COLO668 (cell line): ENCODE measurements around the gene DPYD.

Experiments
- DNase-seq: peaks from one replicate; lab custom pipeline; 2025; ENCODE audit not compliant: unreplicated experiment; lab: John Stamatoyannopoulos, UW

The DPYD gene

DNA sequence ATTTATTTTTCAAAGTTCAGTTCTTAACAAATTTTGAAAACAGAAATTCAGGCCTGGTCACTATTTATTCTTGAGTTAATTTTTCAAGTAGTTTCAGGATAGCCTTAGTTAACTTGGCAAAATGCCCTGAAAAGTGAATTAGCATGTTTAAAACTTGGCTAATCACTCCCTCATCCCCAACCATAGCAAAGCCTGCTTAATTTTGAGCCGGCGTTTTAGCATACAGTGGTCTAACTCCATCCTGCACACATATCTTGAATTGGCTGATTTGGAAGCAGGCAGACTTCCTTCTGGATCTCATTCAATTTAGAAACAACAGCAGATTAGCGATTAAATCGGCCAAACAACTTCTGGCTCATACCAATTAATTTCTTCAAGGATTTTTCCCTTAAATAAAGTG lies 760.0 kb downstream of the DPYD start:
- DNase-seq: no peak

DNA sequence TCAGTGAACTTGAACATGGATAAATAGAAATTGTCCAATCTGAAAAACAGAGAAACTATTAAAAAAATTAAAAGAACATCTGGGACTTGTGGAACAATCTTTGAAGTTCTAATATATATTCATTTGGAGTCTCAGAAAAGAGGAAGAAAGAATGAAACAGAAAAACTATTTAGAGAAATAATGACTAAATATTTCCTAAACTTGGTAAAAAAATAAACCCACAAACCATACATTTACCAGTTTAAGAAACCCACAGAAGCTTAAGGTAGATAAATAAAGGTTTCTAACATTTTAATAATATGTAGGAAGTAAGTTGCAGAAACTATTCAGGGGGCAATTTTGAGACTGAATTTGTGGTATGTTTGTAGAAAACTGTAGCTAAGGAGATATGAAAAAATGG lies 761.5 kb downstream of the DPYD start:
- DNase-seq: no peak

DNA sequence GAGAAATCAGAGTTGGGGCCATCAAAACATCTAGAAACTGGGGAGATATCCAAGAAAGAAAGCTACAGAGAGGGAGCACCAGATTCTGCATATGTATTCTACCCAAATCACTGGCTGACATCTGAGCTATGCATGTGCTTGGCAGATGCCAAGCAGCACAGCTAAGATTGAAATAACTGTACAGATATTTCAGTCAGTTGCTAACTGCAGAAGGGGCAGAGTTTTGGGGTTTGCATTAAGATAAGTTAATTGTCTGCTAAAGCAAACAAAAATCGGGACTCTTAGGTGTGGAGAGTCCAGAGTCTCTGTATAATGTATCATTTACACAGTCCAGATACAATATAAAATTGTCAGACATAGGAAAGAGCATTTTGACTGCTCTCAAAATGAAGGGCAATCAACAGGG lies 762.1 kb downstream of the DPYD start:
- no peak for DNase-seq

DNA sequence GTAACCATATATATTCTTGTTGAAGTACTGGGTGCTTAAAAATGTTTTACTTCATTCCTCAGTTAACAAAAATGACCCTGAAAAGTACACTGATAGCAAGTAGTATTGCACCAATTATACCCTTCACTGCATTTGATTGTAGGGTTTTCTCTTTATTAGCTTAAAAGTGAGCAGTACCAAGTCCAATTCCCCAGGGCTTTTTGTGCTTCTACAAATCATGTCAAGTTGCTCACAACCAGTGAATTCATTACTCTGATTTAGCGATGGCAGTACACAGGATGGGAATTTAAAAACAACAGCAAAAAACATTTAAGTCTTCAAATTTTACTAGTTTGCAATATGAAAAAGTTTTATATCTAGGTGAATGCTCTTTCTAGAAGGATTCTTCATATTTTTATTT lies 762.8 kb downstream of the DPYD start:
- no peak for DNase-seq

DNA sequence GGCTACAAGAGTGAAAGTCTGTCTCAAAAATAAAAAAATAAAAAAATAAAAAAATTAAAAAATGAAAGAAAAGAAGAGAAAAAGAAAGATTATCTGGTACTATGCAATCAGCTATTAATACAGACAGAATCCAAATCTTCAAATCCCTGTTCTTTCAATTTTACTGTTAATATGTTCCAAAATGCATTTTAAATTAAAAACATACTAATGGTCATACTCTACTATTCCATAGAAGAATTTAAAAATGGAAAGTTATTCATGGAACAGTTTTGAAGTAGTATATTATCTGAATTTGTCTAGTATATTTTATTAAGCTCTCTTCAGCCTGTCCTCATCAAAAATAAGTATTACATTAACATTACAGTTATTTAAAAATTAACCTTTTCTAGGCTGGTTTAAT lies 769.2 kb downstream of the DPYD start:
- no peak for DNase-seq

DNA sequence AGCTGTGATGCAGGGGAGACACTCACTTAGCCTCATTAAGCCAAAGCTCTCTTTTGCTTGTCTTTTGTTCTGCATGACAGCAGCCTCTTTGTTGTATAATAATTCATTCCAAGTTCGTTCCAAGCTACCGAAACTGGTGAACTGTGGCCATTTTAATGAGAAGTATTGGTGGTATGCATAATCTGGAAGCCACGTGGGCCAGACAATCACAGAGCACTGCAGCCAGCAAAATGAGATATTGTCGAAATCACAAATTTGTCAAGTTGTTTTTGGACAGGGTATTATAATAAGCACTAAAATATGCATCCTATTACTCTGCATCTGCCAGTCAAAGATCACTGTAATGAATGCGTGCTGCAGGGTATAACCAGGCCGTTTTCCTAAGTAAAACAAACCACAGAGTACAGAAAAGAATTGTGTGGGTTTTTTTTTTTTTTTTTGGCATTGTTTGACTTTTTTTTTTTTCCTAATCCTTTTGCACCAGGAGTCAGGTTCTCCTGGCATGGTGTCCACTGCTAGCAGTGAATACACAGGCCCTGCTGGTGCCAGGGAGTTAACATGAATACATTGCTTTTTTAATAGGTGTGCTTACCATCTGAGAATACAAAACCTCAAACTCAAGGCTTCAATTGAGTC lies 775.4 kb downstream of the DPYD start:
- DNase-seq: no peak

DNA sequence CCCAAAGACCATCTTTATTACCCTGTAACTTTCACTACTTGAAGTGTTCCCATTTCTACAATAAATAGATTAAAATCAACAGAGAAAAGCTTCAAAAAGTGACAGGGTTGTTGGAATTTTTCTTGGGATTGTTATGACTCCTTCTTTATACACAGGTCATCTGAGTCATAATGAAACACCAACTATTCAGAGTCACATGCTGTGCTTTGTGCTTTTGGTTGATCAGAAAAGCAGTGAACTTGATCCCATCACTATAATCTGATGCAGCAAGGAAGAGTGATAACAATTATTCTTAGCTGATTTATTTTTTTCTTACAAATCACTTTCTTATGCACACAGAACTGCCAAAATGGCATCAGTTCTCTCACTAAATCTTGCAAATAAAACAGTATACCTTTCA lies 776.3 kb downstream of the DPYD start:
- no peak for DNase-seq

DNA sequence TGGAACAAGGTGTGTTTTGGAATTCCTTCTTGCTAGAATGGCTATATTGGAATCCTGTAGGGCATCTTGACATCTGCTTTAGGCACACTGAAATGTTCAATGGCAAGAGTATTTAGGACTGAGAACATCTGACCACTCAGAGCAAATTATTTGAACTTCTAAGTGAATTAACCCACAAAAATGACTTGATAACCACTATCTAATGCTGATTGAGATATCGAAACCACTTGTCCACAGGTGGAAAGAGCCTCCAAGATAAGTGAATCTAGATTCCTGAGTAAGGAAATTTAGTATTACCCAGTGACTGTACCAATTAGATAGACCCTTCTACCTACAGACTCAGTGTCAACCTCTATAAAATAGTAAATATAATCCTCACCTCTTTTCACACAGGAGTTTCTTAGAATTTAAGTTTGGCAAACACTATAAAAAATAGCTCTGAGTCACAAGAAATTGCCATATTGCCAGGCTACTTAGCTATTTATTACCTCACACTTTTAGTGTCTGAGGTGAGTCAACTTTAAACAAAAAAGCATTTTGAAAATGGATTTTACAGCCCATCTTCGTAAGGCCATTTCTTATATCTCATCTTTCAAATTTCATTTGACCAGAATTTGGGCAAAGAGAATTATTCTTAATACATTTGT lies 777.5 kb downstream of the DPYD start:
- no peak for DNase-seq

DNA sequence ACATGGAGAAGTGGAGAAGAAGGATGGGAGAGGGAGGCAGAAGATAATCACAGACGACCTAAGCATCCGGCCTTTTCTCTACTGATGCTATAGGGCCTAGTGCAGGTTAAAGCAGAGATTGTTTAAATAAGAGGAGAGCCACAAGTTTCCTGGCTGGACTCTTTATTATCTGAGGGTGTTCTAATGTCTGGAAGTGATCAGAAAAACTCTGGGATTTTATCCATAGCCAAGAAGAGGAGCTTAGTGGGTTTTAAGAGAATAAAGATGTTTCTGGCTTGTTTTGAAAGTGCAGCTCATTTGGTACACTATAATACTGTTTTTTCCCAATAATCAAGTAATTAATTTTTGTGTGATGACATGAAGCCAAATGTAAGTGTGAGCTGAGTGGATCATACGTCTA lies 780.2 kb downstream of the DPYD start:
- DNase-seq: no peak

DNA sequence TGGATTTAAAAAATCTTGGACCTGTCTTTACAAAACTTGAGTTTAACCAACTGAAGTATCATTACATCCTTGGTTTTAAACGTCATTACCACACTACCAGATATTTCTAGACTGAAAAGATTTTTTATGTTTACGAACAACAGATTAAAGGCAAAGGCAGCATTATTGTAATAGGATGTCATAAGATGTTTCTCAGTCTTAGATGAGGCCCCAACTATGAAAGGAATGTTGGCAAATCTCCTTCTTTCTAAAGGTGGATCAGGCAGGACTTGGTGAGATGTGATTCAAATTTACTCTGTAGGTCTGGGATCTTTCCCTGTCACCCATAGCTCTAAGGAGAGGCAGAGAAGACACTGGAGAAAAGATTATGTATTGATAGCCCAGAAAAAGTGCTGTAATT lies 781.3 kb downstream of the DPYD start:
- no peak for DNase-seq

DNA sequence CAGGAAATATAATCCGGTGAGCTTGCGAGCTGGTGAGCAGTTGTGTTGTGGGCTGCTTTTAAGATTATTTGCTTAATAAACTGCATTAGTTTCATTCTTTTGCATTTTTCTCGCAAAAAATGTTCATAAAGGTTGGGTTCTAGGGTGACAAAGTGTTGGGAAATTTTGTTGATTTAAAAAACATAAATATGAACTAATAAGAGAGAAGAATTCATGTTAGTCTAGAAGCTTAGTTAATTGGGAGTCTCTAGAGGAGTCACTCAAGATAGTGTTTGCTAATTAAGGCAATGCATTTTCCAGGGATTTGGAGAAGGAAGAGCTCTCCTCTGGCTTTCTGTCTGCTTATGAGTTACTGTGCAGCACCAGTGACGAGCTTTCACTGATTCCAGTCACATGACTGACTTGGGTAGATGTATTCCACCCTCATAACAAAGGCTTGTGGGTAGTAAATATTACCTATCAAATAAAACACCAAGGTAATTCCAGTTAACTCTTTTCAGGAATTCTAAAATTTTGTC lies 782.3 kb downstream of the DPYD start:
- DNase-seq: no peak

DNA sequence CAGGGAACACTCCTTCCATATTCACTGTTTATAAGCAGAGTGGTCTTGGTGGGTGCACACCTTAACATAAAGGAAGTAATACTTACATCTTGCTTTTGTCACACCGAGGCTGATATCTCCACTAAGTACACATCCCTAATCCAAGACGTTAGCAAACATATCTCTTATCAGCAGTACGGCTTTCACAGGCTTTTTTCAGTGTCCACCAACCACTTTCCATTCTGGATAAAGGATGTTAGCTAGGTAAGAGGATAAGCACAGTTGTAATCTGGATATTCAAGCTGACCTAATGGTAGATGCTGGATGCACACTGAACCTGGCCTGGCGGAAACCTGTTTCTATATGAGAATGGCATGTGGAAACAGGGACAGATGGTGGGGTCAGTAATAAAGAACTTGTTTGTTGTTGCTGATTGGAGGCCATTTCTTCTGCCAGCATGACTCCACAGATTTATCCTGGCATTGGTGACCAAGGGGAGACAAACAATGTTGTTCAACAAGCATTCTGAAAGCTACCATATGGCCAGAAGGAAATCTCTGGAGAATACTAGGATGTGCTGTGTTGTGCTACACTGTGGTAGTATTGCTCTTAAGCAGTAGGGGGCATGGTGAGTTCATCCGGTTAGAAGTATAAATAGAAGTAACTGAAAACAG lies 782.8 kb downstream of the DPYD start:
- no peak for DNase-seq

DNA sequence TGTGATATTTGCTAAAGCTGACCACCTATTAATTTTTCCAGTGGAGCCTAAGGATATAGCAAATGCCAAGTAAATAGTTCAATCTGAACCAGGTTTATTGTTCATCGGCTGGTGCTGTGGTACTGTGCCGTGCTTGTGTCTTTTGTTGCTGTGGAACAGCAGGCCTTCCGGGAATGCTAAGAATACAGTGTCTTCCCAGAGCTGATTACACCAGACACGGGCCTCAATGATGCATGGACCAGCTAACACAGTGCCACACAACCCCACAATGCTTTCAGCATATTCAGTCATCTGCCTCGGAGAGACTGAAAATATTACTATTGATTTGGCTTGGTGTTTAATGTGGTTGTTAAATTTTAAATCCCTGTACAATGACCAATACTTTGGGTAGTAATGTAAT lies 783.8 kb downstream of the DPYD start:
- DNase-seq: no peak

DNA sequence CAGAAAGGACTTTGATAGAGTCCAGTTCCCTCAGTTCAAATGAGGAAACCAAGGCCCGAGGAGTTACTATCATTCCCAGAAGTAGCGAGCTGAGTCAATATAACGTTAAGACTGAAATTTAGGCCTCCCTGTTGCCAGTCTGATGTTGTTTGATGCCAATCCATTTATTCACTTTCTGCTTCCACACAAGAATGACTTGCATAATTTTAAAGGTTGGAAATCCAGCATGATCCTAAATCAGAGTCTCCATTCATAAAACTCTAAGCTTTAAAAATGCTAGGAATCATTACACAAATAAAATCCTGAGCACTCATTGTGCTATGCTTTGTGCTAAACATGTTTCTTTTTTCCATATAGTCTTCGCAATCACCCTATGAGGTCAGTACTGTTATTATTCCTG lies 784.9 kb downstream of the DPYD start:
- DNase-seq: no peak

DNA sequence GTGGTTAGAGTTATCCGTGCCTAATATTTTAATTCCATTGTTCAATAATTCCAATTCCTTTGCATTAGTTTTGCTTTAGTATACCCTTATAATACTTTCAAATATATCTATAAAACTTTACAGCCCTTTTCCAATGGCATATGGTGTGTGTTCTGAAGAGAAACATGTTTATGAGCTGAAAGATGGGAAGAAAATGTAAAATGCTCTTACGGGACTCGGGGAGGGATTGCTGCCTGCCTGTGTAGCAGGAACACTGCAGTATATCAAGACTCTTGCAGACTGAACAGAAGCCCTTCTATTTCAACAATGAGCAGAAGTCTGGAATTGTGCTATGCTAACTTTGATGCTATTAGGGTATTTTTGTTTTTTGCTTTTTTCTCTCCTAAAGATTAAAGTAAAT lies 792.4 kb downstream of the DPYD start:
- no peak for DNase-seq

DNA sequence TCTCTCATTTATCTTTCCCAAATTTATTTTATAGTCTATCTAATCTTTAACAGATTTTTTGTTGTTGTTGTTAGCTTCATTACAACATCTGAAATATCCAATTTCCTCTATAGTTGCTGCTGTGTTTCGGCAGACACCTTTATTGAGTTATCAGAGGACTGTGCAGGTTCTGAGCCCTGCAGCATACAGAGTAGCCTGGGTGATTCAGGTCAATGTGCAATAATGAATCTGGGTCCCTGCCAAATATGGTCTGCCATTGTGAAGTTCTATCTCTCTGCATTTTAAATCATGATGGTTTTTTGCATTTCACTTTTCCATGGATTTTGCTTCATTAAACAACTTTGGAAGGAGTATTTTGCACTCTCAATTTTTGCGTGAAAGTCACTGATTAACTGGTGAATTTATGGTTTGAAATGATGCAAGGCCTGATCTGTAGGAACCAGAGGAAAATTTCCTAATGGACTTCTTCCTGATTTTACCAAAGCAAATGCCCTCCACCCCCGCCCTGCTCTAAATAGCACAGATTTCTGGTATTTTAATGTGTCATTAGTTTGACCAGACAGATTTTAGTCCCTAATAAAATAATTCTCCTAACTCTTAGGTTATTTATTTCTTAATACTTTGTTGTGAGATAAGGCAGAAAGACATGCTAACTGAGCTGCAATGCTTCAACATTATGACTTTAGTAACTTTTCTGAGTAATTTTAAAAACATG lies 797.0 kb downstream of the DPYD start:
- no peak for DNase-seq

DNA sequence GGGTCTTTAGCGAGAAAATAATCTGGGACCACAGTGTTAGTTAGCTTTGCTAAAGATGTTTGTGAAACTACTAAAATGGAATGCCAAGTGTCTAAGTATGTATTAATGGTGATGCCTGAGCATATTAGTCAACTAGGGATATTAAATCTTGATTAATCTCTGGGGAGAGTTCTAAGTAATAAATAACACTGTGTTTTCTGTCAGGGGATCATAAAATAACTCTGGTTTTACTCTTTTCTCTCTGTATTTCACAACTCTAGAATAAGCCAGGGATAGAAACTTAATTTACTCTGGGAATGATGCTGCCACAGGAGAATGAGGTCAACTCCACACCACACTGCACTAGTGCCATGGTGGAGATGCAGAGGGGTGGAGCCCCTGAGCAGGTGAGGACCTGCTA lies 800.0 kb downstream of the DPYD start:
- no peak for DNase-seq

DNA sequence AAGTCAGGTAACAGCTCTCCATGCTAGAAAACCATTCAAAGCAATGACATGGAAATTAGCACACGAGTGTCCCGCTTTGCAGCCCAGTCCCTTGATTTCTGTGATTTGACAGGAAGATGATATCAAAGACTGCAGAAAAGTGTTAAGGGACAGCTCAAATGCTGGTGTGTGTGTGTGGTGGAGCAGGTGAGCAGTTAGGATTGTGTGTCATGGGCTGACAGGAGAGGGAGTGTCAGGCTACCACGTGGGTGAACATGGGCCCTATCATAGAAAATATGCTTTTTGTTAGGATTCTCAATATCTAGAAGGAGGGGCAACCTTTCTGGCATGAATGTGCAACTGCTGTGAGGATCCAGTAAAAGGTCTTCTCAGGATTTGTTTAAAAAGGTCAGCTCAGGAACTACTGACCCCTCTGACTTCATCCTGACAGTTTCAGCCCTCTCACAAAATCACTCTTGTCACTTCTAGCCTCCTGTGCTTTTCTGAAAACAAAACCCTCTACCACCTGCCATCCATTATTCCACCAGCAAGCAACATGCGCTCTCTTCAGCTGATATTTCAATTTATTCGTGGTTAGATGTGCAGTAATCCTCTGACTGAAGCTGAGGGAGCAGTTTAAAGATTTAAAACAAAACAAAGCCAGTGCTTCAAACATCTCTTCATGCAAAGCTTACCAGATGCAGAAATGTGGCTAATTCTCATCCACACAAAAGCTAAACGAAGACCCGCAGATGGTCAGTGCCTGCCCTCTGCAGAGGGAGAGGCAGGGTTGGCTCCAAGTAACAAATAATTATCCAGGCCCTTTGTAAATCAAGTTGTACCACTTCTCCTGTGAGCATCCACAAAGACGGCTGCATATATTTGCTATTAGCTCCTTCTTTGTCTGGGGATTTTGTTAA lies 801.3 kb downstream of the DPYD start:
- no peak for DNase-seq

DNA sequence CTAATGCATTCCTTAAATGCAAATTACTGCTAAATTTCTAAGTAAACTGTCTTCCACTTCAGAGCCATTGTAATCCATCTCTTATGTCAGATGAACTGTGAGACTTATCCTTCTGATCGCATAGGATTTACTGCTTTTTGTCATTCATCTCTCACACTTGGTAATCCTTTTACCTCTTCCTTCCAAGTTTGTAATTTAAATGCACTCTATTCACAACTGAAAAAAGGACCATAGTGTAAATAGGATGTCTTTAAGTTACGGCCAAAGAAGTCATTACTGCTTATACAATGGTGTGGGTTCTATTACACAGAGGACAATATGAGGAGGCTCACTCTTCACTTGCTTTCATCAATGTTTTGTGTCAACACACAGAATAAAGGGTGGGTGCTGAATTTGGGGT lies 806.0 kb downstream of the DPYD start:
- DNase-seq: no peak

DNA sequence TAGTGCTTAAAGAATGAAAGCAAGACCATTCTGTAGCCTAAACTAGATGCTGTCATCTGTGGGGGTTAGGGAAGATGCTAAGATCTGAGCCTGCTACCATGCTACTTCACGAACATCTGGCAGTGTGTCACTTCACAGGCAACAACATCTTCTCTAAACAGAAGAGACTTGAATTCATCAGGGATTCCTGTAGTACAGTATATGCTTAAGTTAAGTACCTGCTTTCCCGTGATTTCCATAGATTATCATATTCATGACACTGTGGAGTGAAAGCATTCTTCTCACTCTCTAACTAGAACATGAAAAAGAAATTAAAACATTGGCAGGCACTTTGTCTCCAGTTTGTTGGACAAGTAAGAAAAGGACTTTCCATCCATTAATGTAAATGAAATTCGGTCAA lies 808.4 kb downstream of the DPYD start:
- DNase-seq: no peak

DNA sequence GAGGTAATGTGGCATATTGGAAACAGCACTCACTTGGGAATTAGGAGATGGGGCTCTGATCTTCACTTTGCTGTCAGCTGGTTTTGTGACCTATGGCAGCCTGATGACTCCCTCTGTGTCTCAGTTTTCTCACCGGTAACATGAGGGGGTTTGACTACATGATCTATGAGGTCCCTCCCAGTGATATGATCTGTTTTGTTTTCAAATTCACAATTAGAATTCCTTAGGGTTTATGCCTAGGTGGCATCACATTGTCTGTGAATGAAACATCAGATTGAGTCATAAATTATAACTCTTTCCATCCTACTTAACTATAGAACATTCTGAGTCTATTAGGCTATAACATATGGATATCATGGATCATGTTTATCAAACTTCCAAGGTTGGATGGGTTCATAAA lies 812.7 kb downstream of the DPYD start:
- no peak for DNase-seq
